Skin epidermis (tissue), 12 donors: ENCODE data around the gene CCDC188.

Experiments used
- H3K27ac ChIP-seq, 21 experiments: fragments of 200-600 bp; sonication (generic) in 11 of 21; one replicate each; pipeline ENCODE4 v1.5.0; 2020; ENCODE audit warnings: mild to moderate bottlenecking in 3 of 21, inconsistent platforms in 2 of 21, moderate library complexity in 2 of 21
- H3K4me3 ChIP-seq, 7 experiments: fragments of 200-600 bp; sonication (generic) in 2 of 7; one replicate each; pipeline ENCODE4 v1.5.0; 2020; ENCODE audit warnings: inconsistent platforms in 2 of 7, mild to moderate bottlenecking in 2 of 7, moderate library complexity in 1 of 7

Gene CCDC188

GRCh38 chr22:20150381-20151275 is at the start of gene CCDC188:
Gene CCDC188, minus strand, starts transcription at chr22:20151055. Its CDS starts 69 bp downstream, at chr22:20150986.
- Histone ChIP-seq H3K27ac (no peak within 1 kb of the TSS), H3K4me3 (no peak within 1 kb of the TSS)

- Histone ChIP-seq H3K4me3 (no peak overlapping the region), H3K27ac (no peak overlapping the region)
These were observed 49.1 kb upstream of the CCDC188 start for GRCh38 chr22:20199906-20200305.

- Histone ChIP-seq H3K4me3 (no peak overlapping the region), H3K27ac (no peak overlapping the region)
These were observed 48.6 kb upstream of the CCDC188 start for GRCh38 chr22:20199413-20199842.

GRCh38 chr22:20198557-20199319 is 47.9 kb upstream of the CCDC188 start:
- Histone ChIP-seq H3K4me3 (no peak overlapping the region), H3K27ac (no peak overlapping the region)

GRCh38 chr22:20197407-20198030 is 46.7 kb upstream of the CCDC188 start:
- Histone ChIP-seq H3K4me3 (no peak overlapping the region), H3K27ac (no peak overlapping the region)

- H3K27ac ChIP-seq = no peak overlapping the region
- no peak overlapping the region for H3K4me3 ChIP-seq
These were observed 45.4 kb upstream of the CCDC188 start for GRCh38 chr22:20196094-20196842.

GRCh38 chr22:20194681-20195593 is 44.1 kb upstream of the CCDC188 start:
- Histone ChIP-seq H3K27ac (no peak overlapping the region), H3K4me3 (no peak overlapping the region)

- Histone ChIP-seq H3K4me3 (no peak overlapping the region), H3K27ac (no peak overlapping the region)
These were observed 43.1 kb upstream of the CCDC188 start for GRCh38 chr22:20193761-20194494.

GRCh38 chr22:20192972-20193760 is 42.3 kb upstream of the CCDC188 start:
- no peak overlapping the region for H3K27ac ChIP-seq
- no peak overlapping the region for H3K4me3 ChIP-seq

- Histone ChIP-seq H3K4me3 (no peak overlapping the region), H3K27ac (no peak overlapping the region)
These were observed 41.6 kb upstream of the CCDC188 start for GRCh38 chr22:20192293-20192971.

- Histone ChIP-seq H3K27ac (no peak overlapping the region), H3K4me3 (no peak overlapping the region)
These were observed 40.9 kb upstream of the CCDC188 start for GRCh38 chr22:20191803-20192202.

- Histone ChIP-seq H3K27ac (no peak overlapping the region), H3K4me3 (no peak overlapping the region)
These were observed 40.2 kb upstream of the CCDC188 start for GRCh38 chr22:20191000-20191515.

GRCh38 chr22:20188567-20188877 is 37.7 kb upstream of the CCDC188 start:
- Histone ChIP-seq H3K27ac (no peak overlapping the region), H3K4me3 (no peak overlapping the region)

GRCh38 chr22:20187777-20188566 is 37.1 kb upstream of the CCDC188 start:
- Histone ChIP-seq H3K27ac (no peak overlapping the region), H3K4me3 (no peak overlapping the region)

GRCh38 chr22:20186871-20187546 is 36.2 kb upstream of the CCDC188 start:
- Histone ChIP-seq H3K27ac (no peak overlapping the region), H3K4me3 (no peak overlapping the region)
